ENCODE results near the gene PNMA8C.

GRCh38 chr19:46386996-46387712 lies 41.6 kb downstream of the PNMA8C start:
- TF ChIP-seq POLR2A (IDR thresholded peaks at IDR 0.05), result no peak
- TF ChIP-seq, protein P1, sequence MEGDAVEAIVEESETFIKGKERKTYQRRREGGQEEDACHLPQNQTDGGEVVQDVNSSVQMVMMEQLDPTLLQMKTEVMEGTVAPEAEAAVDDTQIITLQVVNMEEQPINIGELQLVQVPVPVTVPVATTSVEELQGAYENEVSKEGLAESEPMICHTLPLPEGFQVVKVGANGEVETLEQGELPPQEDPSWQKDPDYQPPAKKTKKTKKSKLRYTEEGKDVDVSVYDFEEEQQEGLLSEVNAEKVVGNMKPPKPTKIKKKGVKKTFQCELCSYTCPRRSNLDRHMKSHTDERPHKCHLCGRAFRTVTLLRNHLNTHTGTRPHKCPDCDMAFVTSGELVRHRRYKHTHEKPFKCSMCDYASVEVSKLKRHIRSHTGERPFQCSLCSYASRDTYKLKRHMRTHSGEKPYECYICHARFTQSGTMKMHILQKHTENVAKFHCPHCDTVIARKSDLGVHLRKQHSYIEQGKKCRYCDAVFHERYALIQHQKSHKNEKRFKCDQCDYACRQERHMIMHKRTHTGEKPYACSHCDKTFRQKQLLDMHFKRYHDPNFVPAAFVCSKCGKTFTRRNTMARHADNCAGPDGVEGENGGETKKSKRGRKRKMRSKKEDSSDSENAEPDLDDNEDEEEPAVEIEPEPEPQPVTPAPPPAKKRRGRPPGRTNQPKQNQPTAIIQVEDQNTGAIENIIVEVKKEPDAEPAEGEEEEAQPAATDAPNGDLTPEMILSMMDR (IDR thresholded peaks at IDR 0.05), result no peak
